K562 (cell line): Measurements from ENCODE around the gene ARHGAP35. TPM values are rescaled to one million over a fixed set of nuclear protein-coding genes. Genes with fewer than 3 reads are reported as not detected.

Experiments used
- BMI1 ChIP-seq: fragments of 150-350 bp; IDR thresholded peaks from 2 replicates; pipeline ENCODE4 v1.6.1; 2014; ENCODE audit warnings: low read length
- CEBPZ ChIP-seq: fragments of 150-350 bp; IDR thresholded peaks from 2 replicates; pipeline ENCODE4 v1.6.1; 2014; ENCODE audit warnings: low read depth, mild to moderate bottlenecking, low read length, borderline replicate concordance
- CHCHD3 ChIP-seq: fragments of 250-450 bp; sonication (Bioruptor Pico); IDR thresholded peaks from 2 replicates; pipeline ENCODE4 v2.1.2; 2022; ENCODE audit warnings: mild to moderate bottlenecking
- DPF2 ChIP-seq: fragments of 450-650 bp; IDR thresholded peaks from 2 replicates; pipeline ENCODE4 v1.6.1; 2016
- ETV6 ChIP-seq, 3 experiments: fragments of 150-350 bp in 1 of 3; sonication (generic) in 1 of 3; formaldehyde crosslinking in 1 of 3; IDR thresholded peaks; 2 replicates each; pipeline versions ENCODE4 v1.6.1 to v1.8.0; 2014 to 2022; ENCODE audit warnings: borderline replicate concordance in 2 of 3, low read depth in 2 of 3, antibody characterized with exemption in 1 of 3, low read length in 1 of 3, mild to moderate bottlenecking in 1 of 3, missing genetic modification reagents in 1 of 3
- FOXJ3 ChIP-seq: sonication (generic); formaldehyde crosslinking; IDR thresholded peaks from 2 replicates; pipeline ENCODE4 v1.4.0; 2020; ENCODE audit warnings: mild to moderate bottlenecking, missing genetic modification reagents
- L3MBTL2 ChIP-seq: fragments of 450-650 bp; IDR thresholded peaks from 2 replicates; pipeline ENCODE4 v1.6.1; 2016; ENCODE audit warnings: mild to moderate bottlenecking, moderate library complexity
- MAFG ChIP-seq: fragments of 450-650 bp; conservative IDR thresholded peaks from 2 replicates; pipeline ENCODE4 v1.6.1; 2016; ENCODE audit warnings: missing genetic modification characterization, missing compliant biosample characterization
- MED1 ChIP-seq: sonication (generic); formaldehyde crosslinking; IDR thresholded peaks from 2 replicates; pipeline ENCODE4 v1.8.1; 2023; ENCODE audit warnings: missing genetic modification reagents, borderline replicate concordance
- MEF2D ChIP-seq: conservative IDR thresholded peaks from 2 replicates; pipeline ENCODE4 v1.6.1; 2016; ENCODE audit warnings: low read depth, missing genetic modification characterization, missing compliant biosample characterization
- NCOA1 ChIP-seq: fragments of 450-650 bp; IDR thresholded peaks from 2 replicates; pipeline ENCODE4 v1.6.1; 2016; ENCODE audit warnings: low read depth
- THAP12 ChIP-seq: fragments of 250-450 bp; sonication (Bioruptor Pico); IDR thresholded peaks from 2 replicates; pipeline ENCODE4 v1.9.0; 2021; ENCODE audit warnings: mild to moderate bottlenecking, inconsistent platforms
- TRIM24 ChIP-seq, 2 experiments: fragments of 450-650 bp; IDR thresholded peaks; 2 replicates each; pipeline ENCODE4 v1.6.1; 2016
- TSHZ1 ChIP-seq: fragments of 250-450 bp; sonication (Bioruptor Pico); IDR thresholded peaks from 2 replicates; pipeline ENCODE4 v1.4.0; 2020; ENCODE audit warnings: mild to moderate bottlenecking, moderate library complexity
- ZKSCAN3 ChIP-seq: fragments of 250-450 bp; sonication (Bioruptor Pico); IDR thresholded peaks from 2 replicates; pipeline ENCODE4 v1.4.0; 2020
- ZNF143 ChIP-seq: sonication (generic); formaldehyde crosslinking; IDR thresholded peaks from 2 replicates; pipeline ENCODE4 v1.9.0; 2022; ENCODE audit warnings: mild to moderate bottlenecking, missing genetic modification reagents
- ZNF431 ChIP-seq: sonication (generic); formaldehyde crosslinking; IDR thresholded peaks from 2 replicates; pipeline ENCODE4 v1.8.0; 2022; ENCODE audit warnings: mild to moderate bottlenecking, missing genetic modification reagents
- ZNF449 ChIP-seq: fragments of 250-450 bp; sonication (Bioruptor Pico); IDR thresholded peaks from 2 replicates; pipeline ENCODE4 v1.8.0; 2022; ENCODE audit warnings: moderate library complexity, mild to moderate bottlenecking, inconsistent platforms
- ZNF695 ChIP-seq: fragments of 450-650 bp; formaldehyde crosslinking; IDR thresholded peaks from 2 replicates; pipeline ENCODE4 v1.4.0; 2020; ENCODE audit warnings: mild to moderate bottlenecking, moderate library complexity
- polyA plus RNA-seq, 8 experiments: library from polyadenylated mRNA; depleted of rRNA in 4 of 8; stranded (reverse) in 5 of 8; unstranded in 3 of 8; fragments of >200 nt; fragmentation: Nextera tagmentation in 2 of 8; fragmentation: Illumina TruSeq in 1 of 8; extraction: Ambion mirVana in 2 of 8; extraction: Trizol in 1 of 8; gene quantifications; 2 replicates each; pipeline versions ENCODE4 v1.2.1 to v1.2.3, GENCODE V29; 2011 to 2014; ENCODE audit warnings: inconsistent platforms in 1 of 8, missing spikeins in 1 of 8
- total RNA-seq, 7 experiments: library from RNA; depleted of rRNA in 6 of 7; stranded (reverse); fragments of >200 nt in 6 of 7; fragmentation: Illumina TruSeq in 2 of 7; extraction: Trizol in 2 of 7; gene quantifications; 2 replicates each; pipeline versions ENCODE4 v1.2.1 to v1.2.3, GENCODE V29; 2011 to 2021; ENCODE audit warnings: low replicate concordance in 1 of 7

ARHGAP35 gene
- total and polyA plus RNA-seq, 9 of the 15 experiments (the other 6 are each of a cell fraction or from before 2014, with no cell fraction given): 0.27 to 26.4 (median 10.2) TPM

- TF ChIP-seq TSHZ1 (CRISPR knock-in tag): no peak
- TF ChIP-seq CEBPZ: no peak
- TF ChIP-seq MAFG (tag): no peak
- no peak for TF ChIP-seq ZNF143 (CRISPR knock-in tag)
- TF ChIP-seq THAP12 (CRISPR knock-in tag): no peak
- no peak for TF ChIP-seq L3MBTL2
- TF ChIP-seq FOXJ3 (CRISPR knock-in tag): no peak
- TF ChIP-seq ZNF695 (CRISPR knock-in tag): no peak
- no peak for TF ChIP-seq ZNF449 (CRISPR knock-in tag)
- peak; percentile 56; the same call in 1 of the 2 replicates for TF ChIP-seq MEF2D
- TF ChIP-seq ZKSCAN3: no peak
- no peak for TF ChIP-seq TRIM24 (IDR thresholded peaks at IDR 0.05)
- TF ChIP-seq CHCHD3 (CRISPR knock-in tag): no peak
- peak; percentile 53; the same call in 1 of the 2 replicates for TF ChIP-seq DPF2
- TF ChIP-seq MED1 (CRISPR knock-in tag): no peak
- TF ChIP-seq BMI1: no peak
- TF ChIP-seq ZNF431 (CRISPR knock-in tag): no peak
- no peak for TF ChIP-seq NCOA1
- no peak for TF ChIP-seq ETV6 (IDR thresholded peaks at IDR 0.05; ENCODE audit: borderline replicate concordance in 1 of 2, low read depth in 2 of 2, low read length in 1 of 2)
- TF ChIP-seq ETV6 (CRISPR knock-in tag; IDR thresholded peaks at IDR 0.05; ENCODE audit: borderline replicate concordance): no peak
These were observed 42.7 kb downstream of the ARHGAP35 start (continued) for GRCh38 chr19:46903458-46903857.
